Colonic mucosa (tissue), 4 donors: Measurements from ENCODE around the gene SERINC3. TPM values are rescaled to one million over a fixed set of nuclear protein-coding genes. Genes with fewer than 3 reads are reported as not detected.

Source experiments
- DNase-seq: peaks from one replicate; pipeline ENCODE4 v3.0.0-alpha.2; 2020
- H3K27ac ChIP-seq: fragments of 200-600 bp; one replicate; pipeline ENCODE4 v1.8.0; 2021
- H3K27me3 ChIP-seq: fragments of 200-600 bp; one replicate; pipeline ENCODE4 v1.8.0; 2021
- H3K36me3 ChIP-seq: fragments of 200-600 bp; one replicate; pipeline ENCODE4 v1.8.0; 2021
- H3K4me1 ChIP-seq: fragments of 200-600 bp; one replicate; pipeline ENCODE4 v1.8.0; 2021; ENCODE audit warnings: mild to moderate bottlenecking
- H3K4me3 ChIP-seq: fragments of 200-600 bp; one replicate; pipeline ENCODE4 v1.8.0; 2021
- H3K9ac ChIP-seq, 2 donors: one replicate each; pipeline ENCODE4 v1.7.0; 2013; ENCODE audit warnings: control low read depth in 2 of 2, low read depth in 2 of 2, low read length in 2 of 2
- H3K9me3 ChIP-seq: fragments of 200-600 bp; one replicate; pipeline ENCODE4 v1.8.0; 2021
- CTCF ChIP-seq: fragments of 200-600 bp; IDR thresholded peaks from one replicate; pipeline ENCODE4 v1.8.0; 2022; ENCODE audit warnings: antibody characterized with exemption, mild to moderate bottlenecking
- intact Hi-C: fragments of 100-400 bp; cut with DNase I; formaldehyde crosslinking; loops from one replicate; pipeline ENCODE4 v1.14.1; 2022
- total RNA-seq, 2 donors: library from RNA; stranded (reverse); fragmentation: NEBNext Ultra II Directional in 1 of 2; extraction: Animal tissue kit (Norgen Biotek cat#: 25700) in 1 of 2; gene quantifications; one replicate each; pipeline ENCODE4 v1.2.1, GENCODE V29; 2021
- donor health status: healthy.
- donor health status: DM: no; HTN: no; CAD: no.
- donor health status: DM: no; HTN: no; CAD: no.

The SERINC3 gene
- total RNA-seq, 2 donors from 2014 or later = 82.8 to 121 TPM

DNA sequence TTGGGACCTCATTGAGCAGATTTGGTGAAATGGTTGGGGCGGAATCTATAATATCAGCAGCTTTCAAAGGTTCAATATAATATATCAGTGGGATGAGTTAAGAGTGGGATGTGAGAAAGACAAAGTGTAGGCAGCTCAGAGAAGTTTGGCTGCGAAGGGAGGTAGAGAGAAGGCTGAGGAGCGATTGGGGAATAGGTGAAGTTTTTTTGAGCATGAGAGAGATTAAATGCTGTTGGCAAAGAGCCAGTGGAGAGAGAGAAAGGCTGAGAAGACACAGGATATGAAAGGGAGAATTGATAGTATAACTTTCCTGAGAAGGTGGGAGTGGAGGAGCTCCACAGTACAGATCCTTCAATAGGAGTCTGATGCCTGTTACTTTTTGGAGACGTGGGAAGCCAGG is 12.1 kb upstream of the SERINC3 start:
- TF ChIP-seq CTCF = no peak
- intact Hi-C loops = no loop called here
- H3K27ac ChIP-seq = no peak overlapping the region

GRCh38 chr20:44532981-44533331 is 11.1 kb upstream of the SERINC3 start:
- no peaks in the 10 kb centered on the region for H3K9me3 ChIP-seq
- no peak for TF ChIP-seq CTCF
- DNase-seq = no peak
- H3K27me3 ChIP-seq = no peaks in the 10 kb centered on the region
- H3K4me1 ChIP-seq = peaks cover 6% of the 10 kb centered on the region
- H3K9ac ChIP-seq = peak overlapping the region in 1 of 2 donors; percentile 84
- H3K36me3 ChIP-seq = no peaks in the 10 kb centered on the region
- H3K27ac ChIP-seq = peak overlapping the region; percentile 29
- intact Hi-C loops = no loop called here
- peak overlapping the region; percentile 80 for H3K4me3 ChIP-seq

More for the DNA sequence above, 12.1 kb upstream of the SERINC3 start:
- Histone ChIP-seq H3K4me1 (peaks cover 6% of the 10 kb centered on the region), H3K36me3 (no peaks in the 10 kb centered on the region), H3K9me3 (no peaks in the 10 kb centered on the region), H3K9ac (peak overlapping the region in 1 of 2 donors; percentile 44), H3K27me3 (no peaks in the 10 kb centered on the region), H3K4me3 (no peak overlapping the region)
- no peak for DNase-seq

DNA sequence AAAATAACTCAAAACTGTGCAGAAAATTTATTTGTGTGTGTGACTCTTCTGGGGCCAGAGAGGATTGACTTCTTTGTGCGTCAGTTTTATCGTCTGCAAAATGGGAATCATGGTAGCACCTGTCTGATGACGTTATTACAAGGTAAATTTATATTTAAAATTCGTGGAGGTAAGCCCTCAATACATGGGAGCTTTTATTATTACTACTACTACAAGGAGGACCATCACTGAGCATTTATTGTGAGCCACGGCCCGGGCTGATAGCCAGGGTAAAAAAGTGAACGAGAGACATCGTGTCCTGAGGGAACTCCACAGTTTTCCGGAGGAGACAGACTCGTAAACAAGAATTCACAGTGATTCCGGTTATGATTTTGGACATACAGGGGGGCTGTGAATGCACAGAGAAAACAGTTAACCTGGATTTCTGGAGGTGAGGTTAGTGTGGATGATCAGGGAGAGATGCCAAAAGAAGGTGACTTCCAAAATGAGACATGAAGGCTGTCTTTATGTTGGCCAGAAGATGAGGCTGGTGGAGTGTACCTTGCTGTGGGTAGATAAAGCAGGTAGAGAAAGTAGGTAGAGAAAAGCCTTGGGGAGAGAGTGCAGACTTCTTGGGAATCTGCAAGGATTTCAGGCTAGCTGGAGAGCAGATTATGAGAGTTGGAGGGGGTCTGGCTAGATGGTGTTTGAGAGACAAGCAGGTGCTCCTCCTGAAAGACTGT is 10.6 kb upstream of the SERINC3 start:
- no peak for DNase-seq
- H3K4me1 ChIP-seq = peaks cover 6% of the 10 kb centered on the region
- intact Hi-C loops = no loop called here
- H3K27me3 ChIP-seq = no peaks in the 10 kb centered on the region
- peak overlapping the region; percentile 80 for H3K4me3 ChIP-seq
- peak overlapping the region; percentile 84 to 89 for H3K9ac ChIP-seq
- H3K27ac ChIP-seq = peak overlapping the region; percentile 29
- TF ChIP-seq CTCF = no peak
- H3K36me3 ChIP-seq = no peaks in the 10 kb centered on the region
- H3K9me3 ChIP-seq = no peaks in the 10 kb centered on the region

- no peaks in the 10 kb centered on the region for H3K36me3 ChIP-seq
- H3K4me1 ChIP-seq = peaks cover 6% of the 10 kb centered on the region
- H3K9me3 ChIP-seq = no peaks in the 10 kb centered on the region
- H3K4me3 ChIP-seq = no peak overlapping the region
- no peak for TF ChIP-seq CTCF
- no peak overlapping the region for H3K27ac ChIP-seq
- DNase-seq = no peak
- H3K27me3 ChIP-seq = no peaks in the 10 kb centered on the region
- intact Hi-C loops = no loop called here
- no peak overlapping the region for H3K9ac ChIP-seq
These were observed 6.4 kb upstream of the SERINC3 start for GRCh38 chr20:44528309-44528708.

DNA sequence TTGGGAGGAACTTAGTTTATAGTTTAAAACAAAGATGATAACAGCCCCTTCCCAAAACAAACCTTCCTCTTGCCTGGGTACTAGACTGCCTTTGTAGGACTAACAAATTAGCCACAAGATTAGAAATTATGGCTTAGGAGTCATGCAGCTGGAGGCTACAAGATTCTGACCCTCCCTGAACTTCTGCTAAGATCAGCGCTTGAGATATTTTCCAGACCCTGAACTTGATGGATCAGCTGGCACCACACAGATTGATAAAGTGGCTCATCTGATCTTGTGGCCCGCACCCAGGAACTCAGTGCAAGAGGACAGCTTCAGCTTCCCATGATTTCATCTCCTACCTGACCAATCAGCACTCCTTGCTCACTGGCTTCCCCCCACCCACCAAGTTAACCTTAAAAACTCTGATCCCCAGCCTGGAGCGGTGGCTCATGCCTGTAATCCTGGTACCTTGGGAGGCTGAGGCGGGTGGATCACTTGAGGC is 5.9 kb upstream of the SERINC3 start:
- H3K4me3 ChIP-seq = no peak overlapping the region
- intact Hi-C loops = no loop called here
- H3K9ac ChIP-seq = no peak overlapping the region
- H3K9me3 ChIP-seq = no peaks in the 10 kb centered on the region
- no peak for DNase-seq
- H3K36me3 ChIP-seq = no peaks in the 10 kb centered on the region
- H3K27me3 ChIP-seq = no peaks in the 10 kb centered on the region
- no peak overlapping the region for H3K27ac ChIP-seq
- peaks cover 6% of the 10 kb centered on the region for H3K4me1 ChIP-seq
- no peak for TF ChIP-seq CTCF
